Gastrocnemius medialis (tissue), 4 donors: ENCODE measurements around the gene ZPBP2.

ENCODE experiments used
- POLR2A ChIP-seq, 2 donors: fragments of 450-650 bp; IDR thresholded peaks; one replicate each; pipeline ENCODE4 v1.6.1; 2017; ENCODE audit warnings: antibody characterized with exemption in 2 of 2, mild to moderate bottlenecking in 2 of 2, moderate library complexity in 2 of 2
- TF ChIP-seq, protein P1 (sequence below), 5 experiments: fragments of 450-650 bp in 3 of 5; fragments of 200-600 bp in 2 of 5; sonication (generic) in 2 of 5; IDR thresholded peaks in 4 of 5; conservative IDR thresholded peaks in 1 of 5; 1 replicate in 4 of 5; 2 replicates in 1 of 5; pipeline ENCODE4 v1.5.1; 2016 to 2019; ENCODE audit warnings: antibody characterized with exemption in 5 of 5, mild to moderate bottlenecking in 3 of 5, moderate library complexity in 3 of 5

DNA sequence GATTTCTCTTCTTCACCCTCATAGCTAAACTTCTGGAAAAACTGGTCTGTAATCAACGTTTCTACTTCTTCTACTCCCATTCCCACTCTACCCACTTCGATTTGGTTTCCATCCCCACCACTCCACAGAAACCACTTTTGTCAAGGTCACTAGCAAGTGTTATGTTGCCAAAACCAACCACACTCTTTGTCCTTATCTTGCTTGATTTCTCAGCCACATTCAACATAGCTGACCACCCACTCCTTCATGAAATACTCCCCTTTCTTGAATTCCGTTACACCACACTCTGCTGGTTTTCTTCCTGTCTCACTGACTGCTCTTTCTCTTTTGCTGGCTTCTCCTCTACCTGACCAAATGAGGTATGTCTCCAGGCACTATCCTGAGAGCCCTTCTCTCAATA is 15.8 kb upstream of the ZPBP2 start:
- TF ChIP-seq, protein P1, sequence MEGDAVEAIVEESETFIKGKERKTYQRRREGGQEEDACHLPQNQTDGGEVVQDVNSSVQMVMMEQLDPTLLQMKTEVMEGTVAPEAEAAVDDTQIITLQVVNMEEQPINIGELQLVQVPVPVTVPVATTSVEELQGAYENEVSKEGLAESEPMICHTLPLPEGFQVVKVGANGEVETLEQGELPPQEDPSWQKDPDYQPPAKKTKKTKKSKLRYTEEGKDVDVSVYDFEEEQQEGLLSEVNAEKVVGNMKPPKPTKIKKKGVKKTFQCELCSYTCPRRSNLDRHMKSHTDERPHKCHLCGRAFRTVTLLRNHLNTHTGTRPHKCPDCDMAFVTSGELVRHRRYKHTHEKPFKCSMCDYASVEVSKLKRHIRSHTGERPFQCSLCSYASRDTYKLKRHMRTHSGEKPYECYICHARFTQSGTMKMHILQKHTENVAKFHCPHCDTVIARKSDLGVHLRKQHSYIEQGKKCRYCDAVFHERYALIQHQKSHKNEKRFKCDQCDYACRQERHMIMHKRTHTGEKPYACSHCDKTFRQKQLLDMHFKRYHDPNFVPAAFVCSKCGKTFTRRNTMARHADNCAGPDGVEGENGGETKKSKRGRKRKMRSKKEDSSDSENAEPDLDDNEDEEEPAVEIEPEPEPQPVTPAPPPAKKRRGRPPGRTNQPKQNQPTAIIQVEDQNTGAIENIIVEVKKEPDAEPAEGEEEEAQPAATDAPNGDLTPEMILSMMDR (IDR thresholded peaks at IDR 0.05 in 4 of 5, conservative IDR thresholded peaks at IDR 0.05 in 1 of 5): no peak
- no peak for TF ChIP-seq POLR2A (IDR thresholded peaks at IDR 0.05)
